NCI-H2196 (cell line): ENCODE data around the gene MBNL3.
"Not testable (repeated sequence)": the region's sequence is repeated elsewhere in the genome, so short reads cannot be mapped to it uniquely, and the experiment has no call there.

Source experiments
- DNase-seq: peaks from one replicate; lab custom pipeline; 2025; ENCODE audit not compliant: unreplicated experiment; lab: John Stamatoyannopoulos, UW

Gene MBNL3

GRCh38 chrX:132378281-132378680 lies 110.6 kb downstream of the MBNL3 start:
- no peak for DNase-seq

GRCh38 chrX:132375941-132376340 lies 112.9 kb downstream of the MBNL3 start:
- DNase-seq: no peak

- no peak for DNase-seq
Measured at GRCh38 chrX:132373610-132374009, 115.2 kb downstream of the MBNL3 start.

- DNase-seq: no peak
Measured at GRCh38 chrX:132369617-132370326, 119.1 kb downstream of the MBNL3 start.

GRCh38 chrX:132367984-132368383 lies 120.9 kb downstream of the MBNL3 start:
- DNase-seq: no peak

GRCh38 chrX:132367314-132367713 lies 121.5 kb downstream of the MBNL3 start:
- DNase-seq: no peak

- no peak for DNase-seq
Measured at GRCh38 chrX:132365490-132365889, 123.3 kb downstream of the MBNL3 start.

GRCh38 chrX:132364313-132364712 lies 124.5 kb downstream of the MBNL3 start:
- no peak for DNase-seq

- no peak for DNase-seq
Measured at GRCh38 chrX:132353430-132353829, 135.4 kb downstream of the MBNL3 start.

GRCh38 chrX:132336172-132336571 lies 152.7 kb downstream of the MBNL3 start:
- DNase-seq: no peak

- no peak for DNase-seq
Measured at GRCh38 chrX:132333351-132333750, 155.5 kb downstream of the MBNL3 start.

- no peak for DNase-seq
Measured at GRCh38 chrX:132331532-132331931, 157.3 kb downstream of the MBNL3 start.

- no peak for DNase-seq
Measured at GRCh38 chrX:132331000-132331399, 157.8 kb downstream of the MBNL3 start.

GRCh38 chrX:132330156-132330729 lies 158.6 kb downstream of the MBNL3 start:
- no peak for DNase-seq

GRCh38 chrX:132326960-132327359 lies 161.9 kb downstream of the MBNL3 start:
- DNase-seq: not testable (repeated sequence)
